OCI-LY7 (cell line): Measurements from ENCODE around the gene OAS1. TPM values are rescaled to one million over a fixed set of nuclear protein-coding genes. Genes with fewer than 3 reads are reported as not detected.
"Not testable (repeated sequence)": the region's sequence is repeated elsewhere in the genome, so short reads cannot be mapped to it uniquely, and the experiment has no call there.

Experiments
- BruUV-seq: library from RNA; stranded (reverse); fragments of 400-500 nt; replicated peaks from 2 replicates; lab custom pipeline; 2021; lab: Mats Ljungman, UMichigan
- CTCF ChIA-PET: fragments of 300-600 bp; sonication (Branson Sonifier 250); formaldehyde crosslinking; loops from one replicate; lab custom pipeline; 2022; ENCODE audit warnings: antibody characterized with exemption; ENCODE audit not compliant: unreplicated experiment; lab: Charles Lee
- POLR2A ChIA-PET: fragments of 300-600 bp; sonication (Branson Sonifier 250); formaldehyde crosslinking; loops from one replicate; lab custom pipeline; 2022; ENCODE audit warnings: antibody characterized with exemption; lab: Charles Lee
- DNase-seq: peaks from one replicate; pipeline ENCODE4 v3.0.0-alpha.2; 2015; ENCODE audit warnings: low spot score
- H2AFZ ChIP-seq: fragments of 200-600 bp; sonication (generic), shearing (Covaris generic); 2 replicates; pipeline ENCODE4 v1.6.1; 2014; ENCODE audit warnings: mild to moderate bottlenecking, antibody characterized with exemption, low read length, moderate library complexity
- H3K27ac ChIP-seq: fragments of 200-600 bp; sonication (generic); 2 replicates; pipeline ENCODE4 v1.5.1; 2014; ENCODE audit warnings: mixed run types, low read depth, mild to moderate bottlenecking, moderate library complexity, low read length, inconsistent platforms; ENCODE audit not compliant: poor library complexity, severe bottlenecking
- H3K36me3 ChIP-seq: fragments of 200-600 bp; sonication (generic); 2 replicates; pipeline ENCODE4 v1.6.1; 2014; ENCODE audit warnings: mild to moderate bottlenecking, antibody characterized with exemption, low read length, moderate library complexity, mixed read lengths; ENCODE audit not compliant: insufficient read depth
- H3K4me1 ChIP-seq: fragments of 200-600 bp; sonication (generic); 2 replicates; pipeline ENCODE4 v1.5.1; 2014; ENCODE audit warnings: mild to moderate bottlenecking, low read length; ENCODE audit not compliant: insufficient read depth, poor library complexity, severe bottlenecking
- H3K4me2 ChIP-seq: fragments of 200-600 bp; sonication (generic); 2 replicates; pipeline ENCODE4 v1.6.1; 2014; ENCODE audit warnings: mild to moderate bottlenecking, low read length
- H3K4me3 ChIP-seq: fragments of 200-600 bp; sonication (generic); 2 replicates; pipeline ENCODE4 v1.5.1; 2014; ENCODE audit warnings: mild to moderate bottlenecking, low read depth, low read length; ENCODE audit not compliant: poor library complexity, severe bottlenecking
- H3K79me2 ChIP-seq: fragments of 200-600 bp; sonication (generic); 2 replicates; pipeline ENCODE4 v1.6.1; 2016; ENCODE audit warnings: low read depth, mild to moderate bottlenecking, low read length, moderate library complexity, mixed read lengths; ENCODE audit not compliant: insufficient read depth
- H3K9me2 ChIP-seq: fragments of 200-600 bp; sonication (generic); 2 replicates; pipeline ENCODE4 v1.6.1; 2016; ENCODE audit warnings: mild to moderate bottlenecking, low read length, mixed read lengths; ENCODE audit not compliant: insufficient read depth
- H3K9me3 ChIP-seq: fragments of 200-600 bp; sonication (generic); 2 replicates; pipeline ENCODE4 v1.6.1; 2014; ENCODE audit warnings: mild to moderate bottlenecking, mixed run types, low read length, mixed read lengths
- H4K20me1 ChIP-seq: fragments of 200-600 bp; sonication (generic); 2 replicates; pipeline ENCODE4 v1.6.1; 2014; ENCODE audit warnings: mild to moderate bottlenecking, antibody characterized with exemption, low read length, moderate library complexity, mixed read lengths; ENCODE audit not compliant: insufficient read depth
- CTCF ChIP-seq: fragments of 200-600 bp; sonication (generic); conservative IDR thresholded peaks from 2 replicates; pipeline ENCODE4 v1.5.1; 2014; ENCODE audit warnings: mild to moderate bottlenecking, antibody characterized with exemption, low read length, moderate library complexity, mixed read lengths
- EZH2phosphoT487 ChIP-seq: fragments of 200-600 bp; sonication (generic); IDR thresholded peaks from 2 replicates; pipeline ENCODE4 v1.6.1; 2018; ENCODE audit warnings: low read depth, borderline replicate concordance, mild to moderate bottlenecking, mixed run types, antibody characterized with exemption, low read length, moderate library complexity, mixed read lengths
- intact Hi-C: fragments of 100-400 bp; cut with micrococcal nuclease; formaldehyde crosslinking; loops from one replicate; pipeline ENCODE4 v1.10.0; 2022; ENCODE audit not compliant: unreplicated experiment
- total RNA-seq, 2 experiments: library from RNA; depleted of rRNA in 1 of 2; stranded (reverse); fragments of >200 nt in 1 of 2; shearing (Covaris generic) in 1 of 2; gene quantifications; 2 replicates each; pipeline ENCODE4 v1.2.3, GENCODE V29; 2014 to 2022

The OAS1 gene
- total RNA-seq, 2 experiments from 2014 or later = 49.6 to 56.3 TPM

GRCh38 chr12:112916270-112916669 is 9.5 kb downstream of the OAS1 start:
- H3K27ac ChIP-seq = no peak overlapping the region
- no peak for TF ChIP-seq EZH2phosphoT487
- no peak for TF ChIP-seq CTCF
- peaks cover 21% of the 10 kb centered on the region for H3K9me3 ChIP-seq
- POLR2A ChIA-PET = interaction anchor here (0.6 to 1.7 kb wide), 2 partner anchors 8 to 138 kb away, joined by 3 to 5 read pairs; no protein-coding TSS in a partner anchor
- H2AFZ ChIP-seq = no peak overlapping the region
- no peak for DNase-seq
- H4K20me1 ChIP-seq = no peaks in the 10 kb centered on the region
- H3K9me2 ChIP-seq = no peaks in the 10 kb centered on the region
- intact Hi-C loops = no loop called here
- no peaks in the 10 kb centered on the region for H3K79me2 ChIP-seq
- H3K36me3 ChIP-seq = peaks cover 89% of the 10 kb centered on the region
- CTCF ChIA-PET = no interaction called here
- no peak overlapping the region for H3K4me3 ChIP-seq
- no TSS peak for BruUV-seq
- no peak overlapping the region for H3K4me2 ChIP-seq
- H3K4me1 ChIP-seq = no peaks in the 10 kb centered on the region

GRCh38 chr12:112919121-112919520 is 12.4 kb downstream of the OAS1 start:
- ChIA-PET POLR2A (no interaction called here), CTCF (interaction anchor here (0.6 kb wide), 1 partner anchor 111 kb away, joined by 4 read pairs; no protein-coding TSS in a partner anchor)
- no TSS peak for BruUV-seq
- TF ChIP-seq EZH2phosphoT487 (no peak), CTCF (no peak)
- Histone ChIP-seq H3K27ac (no peak overlapping the region), H3K4me1 (no peaks in the 10 kb centered on the region), H3K4me2 (no peak overlapping the region), H3K9me3 (no peaks in the 10 kb centered on the region; the same call in 1 of the 2 replicates), H3K4me3 (no peak overlapping the region), H3K9me2 (no peaks in the 10 kb centered on the region), H3K36me3 (peaks cover 67% of the 10 kb centered on the region), H4K20me1 (no peaks in the 10 kb centered on the region; the same call in 1 of the 2 replicates), H3K79me2 (no peaks in the 10 kb centered on the region), H2AFZ (no peak overlapping the region)
- no peak for DNase-seq
- intact Hi-C loops = no loop called here

GRCh38 chr12:112924986-112925385 is 18.2 kb downstream of the OAS1 start:
- Histone ChIP-seq H3K9me2 (no peaks in the 10 kb centered on the region), H3K27ac (no peak overlapping the region), H3K9me3 (no peaks in the 10 kb centered on the region), H3K4me2 (no peak overlapping the region), H2AFZ (no peak overlapping the region), H4K20me1 (no peaks in the 10 kb centered on the region; the same call in 1 of the 2 replicates), H3K4me1 (no peaks in the 10 kb centered on the region), H3K36me3 (peaks cover 15% of the 10 kb centered on the region), H3K79me2 (no peaks in the 10 kb centered on the region), H3K4me3 (no peak overlapping the region)
- no peak for DNase-seq
- ChIA-PET CTCF (no interaction called here), POLR2A (interaction anchor here (0.9 to 1.4 kb wide), 3 partner anchors 20 to 53 kb away, joined by 3 to 4 read pairs (median 3); partner anchors contain the start of gene OAS2)
- no TSS peak for BruUV-seq
- intact Hi-C loops = no loop called here
- TF ChIP-seq CTCF (no peak), EZH2phosphoT487 (no peak)

- DNase-seq, BruUV-seq, H2AFZ ChIP-seq, H3K9me3 ChIP-seq, intact Hi-C loops, H3K79me2 ChIP-seq, CTCF ChIA-PET, H3K4me1 ChIP-seq, H4K20me1 ChIP-seq, H3K4me2 ChIP-seq, H3K4me3 ChIP-seq, H3K9me2 ChIP-seq, H3K27ac ChIP-seq, H3K36me3 ChIP-seq: not testable (repeated sequence)
- POLR2A ChIA-PET = interaction anchor here (1.2 to 1.5 kb wide), 2 partner anchors 9 to 50 kb away, joined by 3 read pairs; no protein-coding TSS in a partner anchor
These were observed 19.8 kb downstream of the OAS1 start for GRCh38 chr12:112926416-112927033.
